Ovary (tissue), 9 donors: ENCODE data around the gene GNPDA1. TPM values are rescaled to one million over a fixed set of nuclear protein-coding genes. Genes with fewer than 3 reads are reported as not detected.

Experiments used
- DNase-seq, 5 donors: peaks; one replicate each; pipeline ENCODE4 v3.0.0-alpha.2; 2019 to 2020
- H3K27ac ChIP-seq, 2 donors: fragments of 200-600 bp; one replicate each; pipeline versions ENCODE4 v1.5.1 to v1.8.0; 2019 to 2022
- H3K27me3 ChIP-seq: fragments of 200-600 bp; one replicate; pipeline ENCODE4 v1.8.0; 2022
- H3K36me3 ChIP-seq: fragments of 200-600 bp; sonication (generic); one replicate; pipeline ENCODE4 v1.5.1; 2019
- H3K4me1 ChIP-seq: one replicate; pipeline ENCODE4 v1.8.1; 2013; ENCODE audit warnings: mild to moderate bottlenecking, moderate library complexity; ENCODE audit not compliant: insufficient read depth
- H3K4me3 ChIP-seq: fragments of 200-600 bp; sonication (generic); one replicate; pipeline ENCODE4 v1.5.1; 2017
- H3K9me3 ChIP-seq, 2 donors: fragments of 200-600 bp in 1 of 2; sonication (generic) in 1 of 2; one replicate each; pipeline versions ENCODE4 v1.5.1 to v1.8.1; 2013 to 2019; ENCODE audit warnings: mild to moderate bottlenecking in 1 of 2, moderate library complexity in 1 of 2
- CTCF ChIP-seq, 3 donors: fragments of 450-650 bp in 2 of 3; fragments of 200-600 bp in 1 of 3; IDR thresholded peaks; one replicate each; pipeline versions ENCODE4 v1.5.1 to v1.8.0; 2016 to 2022; ENCODE audit warnings: antibody characterized with exemption in 3 of 3, mild to moderate bottlenecking in 1 of 3
- EP300 ChIP-seq: sonication (generic); formaldehyde crosslinking; IDR thresholded peaks from one replicate; pipeline ENCODE4 v1.6.1; 2017; ENCODE audit warnings: antibody characterized with exemption
- POLR2A ChIP-seq: fragments of 450-650 bp; IDR thresholded peaks from one replicate; pipeline ENCODE4 v1.6.1; 2017; ENCODE audit warnings: antibody characterized with exemption, mild to moderate bottlenecking, moderate library complexity
- WGBS, 3 donors: extraction: QIAGEN DNeasy Blood & Tissue Kit in 1 of 3; methylation state at CpG; one replicate each; pipeline versions ENCODE4 v1.1.5 to v1.1.7; 2013 to 2017; 5-methylcytosine and 5-hydroxymethylcytosine counted together
- intact Hi-C, 4 donors: fragments of 100-400 bp; cut with DNase I; formaldehyde crosslinking; loops; one replicate each; pipeline versions ENCODE4 v1.11.0 to v1.15.1; 2022 to 2023
- polyA plus RNA-seq, 2 donors: library from polyadenylated mRNA; stranded (reverse); fragments of 200-250 nt in 1 of 2; fragments of 350-450 nt in 1 of 2; fragmentation: Illumina TruSeq in 1 of 2; extraction: RNeasy Lipid Tissue Mini Kit (QIAGEN cat#74804) in 1 of 2; gene quantifications; one replicate each; pipeline ENCODE4 v1.2.3, GENCODE V29; 2013 to 2014
- total RNA-seq, 7 donors: library from RNA; depleted of rRNA in 2 of 7; stranded (reverse); fragments of >200 nt in 2 of 7; fragmentation: NEBNext Ultra II Directional in 3 of 7; extraction: Animal tissue kit (Norgen Biotek cat#: 25700) in 3 of 7; gene quantifications; one replicate each; pipeline versions ENCODE4 v1.1.0 to v1.2.4, GENCODE V29; 2016 to 2023
- donor health status: DM: no; HTN: no; CAD: no; lungs with moderate emphysema.
- donor health status: DM: no; HTN: no; CAD: no.
- donor health status: Bipolar disorder and iron deficiency.
- donor health status: DM: yes; HTN: yes; CAD: no.
- donor health status: DM: no; HTN: no; CAD: no.
- donor health status: DM: yes; HTN: yes; CAD: no.

GNPDA1 gene
- total and polyA plus RNA-seq, 9 donors = 20.3 to 108 (median 35.1) TPM

DNA sequence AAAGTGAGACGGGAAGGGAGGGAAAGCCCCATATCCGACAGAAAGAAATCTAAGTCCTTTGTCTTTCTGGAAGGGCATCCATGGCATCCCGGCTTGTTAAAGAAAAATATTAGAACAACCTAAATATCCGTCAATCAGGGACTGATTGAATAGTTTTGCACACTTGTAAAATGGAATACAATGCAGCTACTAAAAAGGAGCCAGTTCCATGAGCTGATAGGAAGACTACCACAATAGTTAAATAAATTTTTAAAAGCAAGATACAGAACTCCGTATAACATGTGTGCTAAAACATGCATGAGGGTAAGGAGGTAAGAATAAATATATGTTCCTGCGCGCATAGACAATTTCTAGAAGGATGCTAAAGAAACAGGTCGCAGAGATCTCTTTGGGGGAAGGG, 12.8 kb upstream of the GNPDA1 start:
- Histone ChIP-seq H3K27ac (no peak overlapping the region), H3K27me3 (no peaks in the 10 kb centered on the region), H3K4me3 (peak overlapping the region; percentile 46), H3K36me3 (no peaks in the 10 kb centered on the region), H3K9me3 (no peaks in the 10 kb centered on the region), H3K4me1 (no peaks in the 10 kb centered on the region)
- no peak for DNase-seq
- intact Hi-C loops = no loop called here
- TF ChIP-seq EP300 (no peak), CTCF (IDR thresholded peaks at IDR 0.05) (no peak), POLR2A (no peak)
- 68 to 81% (median 71%) methylated on average over 7 to 8 of the region's 8 CpGs for WGBS, 3 donors

GRCh38 chr5:142024771-142025304, 12.0 kb upstream of the GNPDA1 start:
- intact Hi-C loops = no loop called here
- no peaks in the 10 kb centered on the region for H3K9me3 ChIP-seq
- 0% methylated on average over 26 of the region's 26 CpGs for WGBS, 3 donors
- H3K4me3 ChIP-seq = peak overlapping the region; percentile 46
- peak overlapping the region in 1 of 2 donors; percentile 61 for H3K27ac ChIP-seq
- no peaks in the 10 kb centered on the region for H3K27me3 ChIP-seq
- no peaks in the 10 kb centered on the region for H3K4me1 ChIP-seq
- DNase-seq = peak; percentile 74 to 84 (median 77)
- TF ChIP-seq POLR2A (no peak), EP300 (peak; percentile 19)
- H3K36me3 ChIP-seq = no peaks in the 10 kb centered on the region

DNA sequence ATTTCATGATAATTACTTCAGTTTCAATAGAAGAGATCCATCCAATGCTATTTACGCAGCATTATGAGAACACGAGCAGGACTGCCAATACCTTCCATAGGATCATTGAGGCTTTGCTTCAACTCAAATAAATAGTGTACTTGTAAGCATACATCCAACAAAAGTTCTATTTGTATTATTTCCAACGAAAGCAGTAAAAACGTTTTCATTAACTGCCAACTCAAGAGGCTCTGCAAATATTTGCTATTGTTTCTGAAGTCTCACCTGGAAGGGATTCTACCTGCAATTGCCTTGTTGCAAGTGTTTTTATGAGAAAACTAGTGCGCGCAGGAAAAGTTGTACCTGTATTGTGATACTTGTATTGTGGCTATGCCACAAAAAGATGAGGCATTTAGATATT, 11.0 kb upstream of the GNPDA1 start:
- Histone ChIP-seq H3K4me1 (no peaks in the 10 kb centered on the region), H3K27me3 (no peaks in the 10 kb centered on the region), H3K9me3 (no peaks in the 10 kb centered on the region), H3K36me3 (no peaks in the 10 kb centered on the region), H3K27ac (no peak overlapping the region), H3K4me3 (no peak overlapping the region)
- TF ChIP-seq POLR2A = no peak
- TF ChIP-seq EP300 = no peak
- TF ChIP-seq CTCF (IDR thresholded peaks at IDR 0.05) = no peak
- 84 to 87% (median 84%) methylated on average over 6 of the region's 6 CpGs for WGBS, 3 donors
- DNase-seq = no peak
- intact Hi-C loops = no loop called here

- Histone ChIP-seq H3K36me3 (no peaks in the 10 kb centered on the region), H3K4me1 (no peaks in the 10 kb centered on the region), H3K4me3 (no peak overlapping the region), H3K27ac (no peak overlapping the region), H3K9me3 (no peaks in the 10 kb centered on the region), H3K27me3 (no peaks in the 10 kb centered on the region)
- 77 to 89% (median 87%) methylated on average over 1 of the region's 1 CpG for WGBS, 3 donors
- TF ChIP-seq EP300 (no peak), CTCF (IDR thresholded peaks at IDR 0.05) (no peak), POLR2A (no peak)
- intact Hi-C loops = no loop called here
- no peak for DNase-seq
Measured at GRCh38 chr5:142020122-142020659, 7.4 kb upstream of the GNPDA1 start.

- DNase-seq = no peak
- Histone ChIP-seq H3K27me3 (no peaks in the 10 kb centered on the region), H3K4me1 (no peaks in the 10 kb centered on the region), H3K9me3 (no peaks in the 10 kb centered on the region), H3K4me3 (no peak overlapping the region), H3K36me3 (no peaks in the 10 kb centered on the region), H3K27ac (no peak overlapping the region)
- no peak for TF ChIP-seq EP300
- no peak for TF ChIP-seq CTCF (IDR thresholded peaks at IDR 0.05)
- TF ChIP-seq POLR2A = no peak
- intact Hi-C loops = loop anchor here in 1 of 4 donors (10.0 kb wide), 2 partner anchors 87 to 127 kb away; partner anchors contain the start of gene NDFIP1
- 91 to 94% (median 92%) methylated on average over 5 of the region's 5 CpGs for WGBS, 3 donors
Measured at GRCh38 chr5:142017832-142018427, 5.1 kb upstream of the GNPDA1 start.
